Measurements from ENCODE around the gene TUBA4A. TPM values are rescaled to one million over a fixed set of nuclear protein-coding genes. Genes with fewer than 3 reads are reported as not detected.

TUBA4A gene
- total and polyA plus RNA-seq, 2 of the 4 experiments (the other 2 are of a cell fraction), result 21.9 to 35.6 TPM

DNA sequence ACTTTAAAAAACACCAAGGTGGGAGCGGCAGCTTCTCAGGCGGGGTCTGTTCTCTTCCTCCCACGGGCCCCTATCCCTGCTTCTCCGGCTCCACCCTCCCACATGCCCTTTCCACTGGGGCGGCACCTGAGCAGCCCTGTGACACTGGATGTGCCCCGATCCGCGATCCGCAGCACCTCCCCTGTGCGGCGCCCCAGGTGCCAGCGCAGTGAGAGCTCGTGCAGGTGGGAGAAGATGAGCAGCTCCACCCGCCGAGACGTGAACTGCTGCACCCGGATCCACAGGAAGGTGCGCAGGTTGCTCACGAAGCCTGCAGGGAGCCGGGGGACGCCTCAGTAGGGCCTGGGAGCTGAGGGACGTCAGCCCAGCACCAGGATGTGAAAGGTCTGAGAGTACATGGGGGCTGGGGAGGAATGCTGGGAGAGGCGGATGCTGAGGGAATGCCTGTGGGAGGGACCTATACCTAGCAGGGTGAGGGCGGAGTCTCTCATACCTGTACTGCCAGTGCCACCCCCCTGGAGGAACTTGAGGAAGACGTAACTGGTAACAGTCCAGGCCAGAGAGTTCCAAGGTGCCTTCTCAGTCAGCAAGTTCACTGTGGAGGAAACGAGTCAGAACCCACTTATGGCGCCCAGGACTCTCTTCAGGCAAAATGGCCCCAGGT lies 37.7 kb downstream of the TUBA4A start (continued):
- TF ChIP-seq, protein P1, sequence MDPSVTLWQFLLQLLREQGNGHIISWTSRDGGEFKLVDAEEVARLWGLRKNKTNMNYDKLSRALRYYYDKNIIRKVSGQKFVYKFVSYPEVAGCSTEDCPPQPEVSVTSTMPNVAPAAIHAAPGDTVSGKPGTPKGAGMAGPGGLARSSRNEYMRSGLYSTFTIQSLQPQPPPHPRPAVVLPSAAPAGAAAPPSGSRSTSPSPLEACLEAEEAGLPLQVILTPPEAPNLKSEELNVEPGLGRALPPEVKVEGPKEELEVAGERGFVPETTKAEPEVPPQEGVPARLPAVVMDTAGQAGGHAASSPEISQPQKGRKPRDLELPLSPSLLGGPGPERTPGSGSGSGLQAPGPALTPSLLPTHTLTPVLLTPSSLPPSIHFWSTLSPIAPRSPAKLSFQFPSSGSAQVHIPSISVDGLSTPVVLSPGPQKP (IDR thresholded peaks at IDR 0.05; ENCODE audit: borderline replicate concordance, low read depth, low read length), result no peak

DNA sequence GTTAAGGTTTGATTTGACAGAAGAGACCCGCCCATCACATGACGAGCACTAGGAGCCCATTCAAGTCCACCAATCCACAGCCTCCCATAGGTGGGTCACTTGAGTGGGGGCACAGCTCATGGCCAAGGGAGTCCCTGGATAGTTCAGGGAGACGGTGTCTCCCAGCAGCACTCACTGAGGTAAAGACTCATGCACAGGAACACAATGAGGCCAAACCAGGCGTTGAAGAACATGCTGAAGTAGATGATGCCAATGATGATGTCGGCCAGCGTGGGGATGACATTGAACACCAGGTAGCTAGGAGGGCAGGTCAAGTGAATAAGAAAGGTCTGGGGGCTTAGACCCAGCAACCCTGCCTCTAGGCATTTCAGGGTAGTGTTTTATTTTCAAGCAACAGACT lies 38.9 kb downstream of the TUBA4A start:
- H4K20me1 ChIP-seq (ENCODE audit: insufficient read depth, low read length), result peaks cover 11% of the 10 kb centered on the region
- H3K4me2 ChIP-seq (ENCODE audit: low read depth, low read length), result no peak overlapping the region
- no peak overlapping the region for H3K27ac ChIP-seq (ENCODE audit: insufficient read depth, low read length)
- H4K8ac ChIP-seq (ENCODE audit: low read depth in 2 of 2, low read length in 2 of 2), result no peak overlapping the region
- no peak overlapping the region for H4K5ac ChIP-seq (ENCODE audit: low read depth, low read length)
- no peak overlapping the region for H3K14ac ChIP-seq (replicated peaks; ENCODE audit: low read depth, low read length)
- no peak overlapping the region for H2BK5ac ChIP-seq (ENCODE audit: low read depth, low read length, poor library complexity, severe bottlenecking)
- no peak overlapping the region for H3K56ac ChIP-seq (ENCODE audit: extremely low read depth, insufficient read depth, low read length)
- no peak overlapping the region for H3K18ac ChIP-seq (ENCODE audit: low read depth, low read length)
- H4K91ac ChIP-seq (ENCODE audit: insufficient read depth, low read depth, low read length), result no peak overlapping the region
- no peak overlapping the region for H2BK120ac ChIP-seq (ENCODE audit: low read depth, low read length)
- no peaks in the 10 kb centered on the region for H3K27me3 ChIP-seq (ENCODE audit: control insufficient read depth, insufficient read depth, low read length)
- no peak overlapping the region for H2BK20ac ChIP-seq (ENCODE audit: low read depth, low read length)
- no TSS peak for BruUV-seq (replicated peaks)
- H3K4ac ChIP-seq (ENCODE audit: low read depth, low read length), result no peak overlapping the region
- peaks cover 49% of the 10 kb centered on the region for H3K36me3 ChIP-seq (ENCODE audit: control insufficient read depth, insufficient read depth, low read length)
- H2AFZ ChIP-seq (replicated peaks; ENCODE audit: low read length, poor library complexity), result no peak overlapping the region
- no peak overlapping the region for H2AK9ac ChIP-seq (replicated peaks; ENCODE audit: low read depth, low read length, poor library complexity)
- no peak overlapping the region for H3K4me3 ChIP-seq (ENCODE audit: insufficient read depth, low read depth, low read length)
- DNase-seq (no peak), ATAC-seq (ENCODE audit: low read depth) (no peak)
- CTCF ChIA-PET, result no interaction called here
- in situ Hi-C loops (cut with MboI; ENCODE audit: low sequenced_read_pairs), result no loop called here
- dilution Hi-C loops (cut with HindIII; ENCODE audit: low sequenced_read_pairs, unreplicated experiment), result no loop called here
- POLR2A ChIA-PET (ENCODE audit: unreplicated experiment), result interaction anchor here (0.6 kb wide), 1 partner anchor 27 kb away, joined by 4 read pairs; no protein-coding TSS in a partner anchor
- H3K79me1 ChIP-seq (ENCODE audit: low read depth in 1 of 2, low read length in 2 of 2), result peaks cover 8 to 28% of the 10 kb centered on the region in 2 experiments; a peak in 3 of 4 replicates
- no peak overlapping the region for H3K9ac ChIP-seq (ENCODE audit: low read depth, low read length)
- H2BK15ac ChIP-seq (ENCODE audit: low read depth, low read length), result no peak overlapping the region
- H3K23ac ChIP-seq (ENCODE audit: low read depth, low read length), result no peak overlapping the region
- 100% methylated on average over 1 of the region's 6 CpGs; no CpG with 5 or more reads in 1 of the 2 experiments for WGBS, 2 experiments (ENCODE audit: extremely low coverage in 2 of 2, insufficient read length in 1 of 2)
- no peak overlapping the region for H2AK5ac ChIP-seq (ENCODE audit: low read depth, low read length)
- intact Hi-C loops (cut with micrococcal nuclease), result no loop called here
- H3K4me1 ChIP-seq (ENCODE audit: control insufficient read depth, insufficient read depth, low read length), result peaks cover 5% of the 10 kb centered on the region; the same call in 1 of the 2 replicates
- peaks cover 6% of the 10 kb centered on the region for H3K9me1 ChIP-seq (ENCODE audit: insufficient read depth, low read length)
- H3K9me3 ChIP-seq (ENCODE audit: control insufficient read depth, insufficient read depth, low read length), result no peaks in the 10 kb centered on the region
- TF ChIP-seq, protein P2, sequence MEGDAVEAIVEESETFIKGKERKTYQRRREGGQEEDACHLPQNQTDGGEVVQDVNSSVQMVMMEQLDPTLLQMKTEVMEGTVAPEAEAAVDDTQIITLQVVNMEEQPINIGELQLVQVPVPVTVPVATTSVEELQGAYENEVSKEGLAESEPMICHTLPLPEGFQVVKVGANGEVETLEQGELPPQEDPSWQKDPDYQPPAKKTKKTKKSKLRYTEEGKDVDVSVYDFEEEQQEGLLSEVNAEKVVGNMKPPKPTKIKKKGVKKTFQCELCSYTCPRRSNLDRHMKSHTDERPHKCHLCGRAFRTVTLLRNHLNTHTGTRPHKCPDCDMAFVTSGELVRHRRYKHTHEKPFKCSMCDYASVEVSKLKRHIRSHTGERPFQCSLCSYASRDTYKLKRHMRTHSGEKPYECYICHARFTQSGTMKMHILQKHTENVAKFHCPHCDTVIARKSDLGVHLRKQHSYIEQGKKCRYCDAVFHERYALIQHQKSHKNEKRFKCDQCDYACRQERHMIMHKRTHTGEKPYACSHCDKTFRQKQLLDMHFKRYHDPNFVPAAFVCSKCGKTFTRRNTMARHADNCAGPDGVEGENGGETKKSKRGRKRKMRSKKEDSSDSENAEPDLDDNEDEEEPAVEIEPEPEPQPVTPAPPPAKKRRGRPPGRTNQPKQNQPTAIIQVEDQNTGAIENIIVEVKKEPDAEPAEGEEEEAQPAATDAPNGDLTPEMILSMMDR (conservative IDR thresholded peaks at IDR 0.05; ENCODE audit: low read depth, low read length), result no peak
- TF ChIP-seq MAZ (IDR thresholded peaks at IDR 0.05; ENCODE audit: borderline replicate concordance, low read depth, low read length), result no peak
- TF ChIP-seq CEBPB (IDR thresholded peaks at IDR 0.05; ENCODE audit: low read depth, low read length), result no peak
- TF ChIP-seq RFX5 (IDR thresholded peaks at IDR 0.05; ENCODE audit: low read depth, low read length), result no peak
- no peak for TF ChIP-seq MXI1 (IDR thresholded peaks at IDR 0.05; ENCODE audit: borderline replicate concordance, low read depth, low read length)
- TF ChIP-seq, protein P1 (IDR thresholded peaks at IDR 0.05; ENCODE audit: borderline replicate concordance, low read depth, low read length), result no peak
- no peak for TF ChIP-seq RAD21 (IDR thresholded peaks at IDR 0.05; ENCODE audit: low read length)
- TF ChIP-seq CHD1 (IDR thresholded peaks at IDR 0.05; ENCODE audit: low read depth, low read length), result no peak
- TF ChIP-seq, protein P3, sequence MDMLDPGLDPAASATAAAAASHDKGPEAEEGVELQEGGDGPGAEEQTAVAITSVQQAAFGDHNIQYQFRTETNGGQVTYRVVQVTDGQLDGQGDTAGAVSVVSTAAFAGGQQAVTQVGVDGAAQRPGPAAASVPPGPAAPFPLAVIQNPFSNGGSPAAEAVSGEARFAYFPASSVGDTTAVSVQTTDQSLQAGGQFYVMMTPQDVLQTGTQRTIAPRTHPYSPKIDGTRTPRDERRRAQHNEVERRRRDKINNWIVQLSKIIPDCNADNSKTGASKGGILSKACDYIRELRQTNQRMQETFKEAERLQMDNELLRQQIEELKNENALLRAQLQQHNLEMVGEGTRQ (IDR thresholded peaks at IDR 0.05; ENCODE audit: low read depth, low read length), result no peak
- TF ChIP-seq FOS (IDR thresholded peaks at IDR 0.05; ENCODE audit: low read depth, low read length), result no peak

All from IMR-90 (cell line).